GM12878 (cell line): ENCODE data around the gene UBA6. TPM values are rescaled to one million over a fixed set of nuclear protein-coding genes. Genes with fewer than 3 reads are reported as not detected.

Experiments used
- ATF7 ChIP-seq: fragments of 450-650 bp; IDR thresholded peaks from 2 replicates; pipeline ENCODE4 v1.6.1; 2016; ENCODE audit warnings: low read depth, mild to moderate bottlenecking
- BACH1 ChIP-seq: fragments of 450-650 bp; IDR thresholded peaks from 2 replicates; pipeline ENCODE4 v1.6.1; 2017; ENCODE audit warnings: mild to moderate bottlenecking, borderline replicate concordance
- BHLHE40 ChIP-seq, 2 experiments: fragments of 450-650 bp in 1 of 2; IDR thresholded peaks; 2 replicates each; pipeline ENCODE4 v1.6.1; 2011 to 2017; ENCODE audit warnings: low read depth in 2 of 2, borderline replicate concordance in 1 of 2, improper control_type of control experiment in 1 of 2, low read length in 1 of 2, mild to moderate bottlenecking in 1 of 2
- BMI1 ChIP-seq: fragments of 450-650 bp; IDR thresholded peaks from 2 replicates; pipeline ENCODE4 v1.6.1; 2016; ENCODE audit warnings: mild to moderate bottlenecking, moderate library complexity, borderline replicate concordance
- CBFB ChIP-seq: IDR thresholded peaks from 2 replicates; pipeline ENCODE4 v1.6.1; 2016; ENCODE audit warnings: antibody characterized with exemption, low read depth
- CBX5 ChIP-seq: sonication (generic); IDR thresholded peaks from 2 replicates; pipeline ENCODE4 v1.6.1; 2016; ENCODE audit warnings: low read depth, moderate library complexity, mild to moderate bottlenecking, inconsistent platforms
- ESRRA ChIP-seq: IDR thresholded peaks from 2 replicates; pipeline ENCODE4 v1.6.1; 2012; ENCODE audit warnings: mild to moderate bottlenecking, low read length, improper control_type of control experiment
- HDAC2 ChIP-seq: fragments of 200-600 bp; sonication (generic); IDR thresholded peaks from 2 replicates; pipeline ENCODE4 v1.6.1; 2017
- MYC ChIP-seq: IDR thresholded peaks from 2 replicates; pipeline ENCODE4 v1.6.1; 2011; ENCODE audit warnings: mild to moderate bottlenecking, low read length, moderate library complexity, inconsistent platforms; ENCODE audit not compliant: insufficient read depth, insufficient replicate concordance, insufficient read length, severe bottlenecking
- RBBP5 ChIP-seq: fragments of 200-600 bp; sonication (generic); conservative IDR thresholded peaks from 2 replicates; pipeline ENCODE4 v1.6.1; 2016
- RFX5 ChIP-seq: IDR thresholded peaks from 2 replicates; pipeline ENCODE4 v1.6.1; 2011; ENCODE audit warnings: low read depth, low read length, improper control_type of control experiment
- SRF ChIP-seq, 2 experiments: IDR thresholded peaks; 2 replicates each; pipeline ENCODE4 v1.6.1; 2011; ENCODE audit warnings: low read depth in 2 of 2, low read length in 2 of 2, mild to moderate bottlenecking in 1 of 2, moderate library complexity in 1 of 2
- ZNF24 ChIP-seq: fragments of 450-650 bp; IDR thresholded peaks from 2 replicates; pipeline ENCODE4 v1.6.1; 2017; ENCODE audit warnings: antibody characterized with exemption, mild to moderate bottlenecking
- polyA plus RNA-seq, 11 experiments: library from polyadenylated mRNA; depleted of rRNA in 4 of 11; unstranded in 6 of 11; stranded (reverse) in 5 of 11; fragments of >200 nt; fragmentation: Nextera tagmentation in 4 of 11; fragmentation: Illumina TruSeq in 1 of 11; extraction: Ambion mirVana in 4 of 11; extraction: Trizol in 1 of 11; gene quantifications; 1 replicate in 1 of 11; 2 replicates in 10 of 11; pipeline versions ENCODE4 v1.2.1 to v1.2.3, GENCODE V29; 2011 to 2016; ENCODE audit warnings: inconsistent platforms in 2 of 11, missing spikeins in 2 of 11, low read depth in 1 of 11
- total RNA-seq, 4 experiments: library from RNA; depleted of rRNA in 3 of 4; stranded (reverse); fragments of >200 nt in 3 of 4; fragmentation: Illumina TruSeq in 1 of 4; extraction: Trizol in 1 of 4; gene quantifications; 2 replicates each; pipeline versions ENCODE4 v1.2.1 to v1.2.3, GENCODE V29; 2013 to 2021
- TF ChIP-seq, protein P1 (sequence below): IDR thresholded peaks from 2 replicates; pipeline ENCODE4 v1.6.1; 2012; ENCODE audit warnings: low read depth, low read length, improper control_type of control experiment
- TF ChIP-seq, protein P2 (sequence below): IDR thresholded peaks from 2 replicates; pipeline ENCODE4 v1.6.1; 2012; ENCODE audit warnings: mild to moderate bottlenecking, low read depth, low read length
- TF ChIP-seq, protein P3 (sequence below): fragments of 450-650 bp; IDR thresholded peaks from 2 replicates; pipeline ENCODE4 v1.6.1; 2016; ENCODE audit warnings: mild to moderate bottlenecking
- TF ChIP-seq, protein P4 (sequence below): IDR thresholded peaks from 2 replicates; pipeline ENCODE4 v1.6.1; 2011; ENCODE audit warnings: low read depth, low read length, improper control_type of control experiment, borderline replicate concordance
- TF ChIP-seq, protein P5 (sequence below): IDR thresholded peaks from 2 replicates; pipeline ENCODE4 v1.6.1; 2011; ENCODE audit warnings: borderline replicate concordance, low read depth, mild to moderate bottlenecking, moderate library complexity, low read length; ENCODE audit not compliant: insufficient read depth, poor library complexity, severe bottlenecking
- TF ChIP-seq, protein P6 (sequence below): fragments of 450-650 bp; IDR thresholded peaks from 2 replicates; pipeline ENCODE4 v1.6.1; 2016; ENCODE audit warnings: mild to moderate bottlenecking

UBA6 gene
- total and polyA plus RNA-seq, 10 of the 15 experiments (the other 5 are each of a cell fraction or from before 2014, with no cell fraction given): 7.9 to 70.6 (median 34.7) TPM

DNA sequence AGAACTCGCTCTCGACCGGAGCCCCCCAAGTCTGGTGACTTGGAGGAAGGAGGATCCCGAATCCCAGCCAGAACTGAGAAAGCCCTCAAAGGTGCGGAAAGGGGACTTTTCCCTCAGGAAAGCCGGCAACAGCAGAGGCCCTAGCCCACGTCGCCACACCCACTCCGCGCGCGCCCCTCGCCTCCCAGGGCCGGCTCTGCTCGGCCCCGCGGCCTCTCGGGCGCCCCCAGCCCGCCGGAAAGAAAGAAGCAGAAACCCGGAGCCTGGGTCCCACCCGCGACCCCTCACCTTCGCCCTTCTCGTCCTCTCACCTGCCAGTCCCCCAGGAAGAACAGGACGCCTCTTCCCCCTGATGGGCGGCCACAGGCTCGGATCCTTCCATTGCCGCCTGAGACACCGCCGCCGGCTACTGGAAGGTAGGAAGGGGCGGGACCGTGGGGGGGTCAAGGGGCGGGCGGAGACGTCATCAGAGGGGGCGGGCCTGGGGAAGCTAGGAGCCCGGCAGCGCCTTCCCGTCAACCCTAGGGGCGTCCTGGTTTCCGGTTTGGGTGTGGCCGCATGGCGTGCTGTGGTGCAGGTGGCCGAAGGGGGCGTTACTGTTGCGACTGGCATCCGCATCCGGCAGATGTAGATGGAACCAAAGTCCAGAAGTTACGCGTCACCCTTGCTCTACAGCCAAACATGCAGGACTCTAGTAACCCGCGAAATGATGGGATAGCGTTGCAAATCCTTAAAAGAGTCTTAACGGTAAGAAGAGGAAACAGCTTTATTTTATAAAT lies at the start of gene UBA6 (continued):
- TF ChIP-seq MYC (peak; percentile 25), ZNF24 (no peak), CBFB (peak; percentile 61; the same call in 1 of the 2 replicates), ATF7 (peak; percentile 66), ESRRA (no peak), BHLHE40 (IDR thresholded peaks at IDR 0.05; ENCODE audit: borderline replicate concordance in 1 of 2, low read depth in 2 of 2, low read length in 1 of 2) (peak; percentile 68 to 70; a peak in 1 of 4 replicates), RFX5 (0 out of 2 replicates have a peak, but pooled peaks have one; percentile 33), SRF (IDR thresholded peaks at IDR 0.05; ENCODE audit: low read depth in 2 of 2, low read length in 2 of 2) (peak in 1 of 2 experiments; percentile 24; a peak in 1 of 4 replicates), HDAC2 (no peak), BMI1 (no peak), CBX5 (0 out of 2 replicates have a peak, but pooled peaks have one; percentile 50), BACH1 (no peak; the same call in 1 of the 2 replicates), RBBP5 (no peak)
- TF ChIP-seq, protein P1, sequence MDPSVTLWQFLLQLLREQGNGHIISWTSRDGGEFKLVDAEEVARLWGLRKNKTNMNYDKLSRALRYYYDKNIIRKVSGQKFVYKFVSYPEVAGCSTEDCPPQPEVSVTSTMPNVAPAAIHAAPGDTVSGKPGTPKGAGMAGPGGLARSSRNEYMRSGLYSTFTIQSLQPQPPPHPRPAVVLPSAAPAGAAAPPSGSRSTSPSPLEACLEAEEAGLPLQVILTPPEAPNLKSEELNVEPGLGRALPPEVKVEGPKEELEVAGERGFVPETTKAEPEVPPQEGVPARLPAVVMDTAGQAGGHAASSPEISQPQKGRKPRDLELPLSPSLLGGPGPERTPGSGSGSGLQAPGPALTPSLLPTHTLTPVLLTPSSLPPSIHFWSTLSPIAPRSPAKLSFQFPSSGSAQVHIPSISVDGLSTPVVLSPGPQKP: peak; percentile 72; the same call in 1 of the 2 replicates
- TF ChIP-seq, protein P2, sequence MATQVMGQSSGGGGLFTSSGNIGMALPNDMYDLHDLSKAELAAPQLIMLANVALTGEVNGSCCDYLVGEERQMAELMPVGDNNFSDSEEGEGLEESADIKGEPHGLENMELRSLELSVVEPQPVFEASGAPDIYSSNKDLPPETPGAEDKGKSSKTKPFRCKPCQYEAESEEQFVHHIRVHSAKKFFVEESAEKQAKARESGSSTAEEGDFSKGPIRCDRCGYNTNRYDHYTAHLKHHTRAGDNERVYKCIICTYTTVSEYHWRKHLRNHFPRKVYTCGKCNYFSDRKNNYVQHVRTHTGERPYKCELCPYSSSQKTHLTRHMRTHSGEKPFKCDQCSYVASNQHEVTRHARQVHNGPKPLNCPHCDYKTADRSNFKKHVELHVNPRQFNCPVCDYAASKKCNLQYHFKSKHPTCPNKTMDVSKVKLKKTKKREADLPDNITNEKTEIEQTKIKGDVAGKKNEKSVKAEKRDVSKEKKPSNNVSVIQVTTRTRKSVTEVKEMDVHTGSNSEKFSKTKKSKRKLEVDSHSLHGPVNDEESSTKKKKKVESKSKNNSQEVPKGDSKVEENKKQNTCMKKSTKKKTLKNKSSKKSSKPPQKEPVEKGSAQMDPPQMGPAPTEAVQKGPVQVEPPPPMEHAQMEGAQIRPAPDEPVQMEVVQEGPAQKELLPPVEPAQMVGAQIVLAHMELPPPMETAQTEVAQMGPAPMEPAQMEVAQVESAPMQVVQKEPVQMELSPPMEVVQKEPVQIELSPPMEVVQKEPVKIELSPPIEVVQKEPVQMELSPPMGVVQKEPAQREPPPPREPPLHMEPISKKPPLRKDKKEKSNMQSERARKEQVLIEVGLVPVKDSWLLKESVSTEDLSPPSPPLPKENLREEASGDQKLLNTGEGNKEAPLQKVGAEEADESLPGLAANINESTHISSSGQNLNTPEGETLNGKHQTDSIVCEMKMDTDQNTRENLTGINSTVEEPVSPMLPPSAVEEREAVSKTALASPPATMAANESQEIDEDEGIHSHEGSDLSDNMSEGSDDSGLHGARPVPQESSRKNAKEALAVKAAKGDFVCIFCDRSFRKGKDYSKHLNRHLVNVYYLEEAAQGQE: no peak
- TF ChIP-seq, protein P3, sequence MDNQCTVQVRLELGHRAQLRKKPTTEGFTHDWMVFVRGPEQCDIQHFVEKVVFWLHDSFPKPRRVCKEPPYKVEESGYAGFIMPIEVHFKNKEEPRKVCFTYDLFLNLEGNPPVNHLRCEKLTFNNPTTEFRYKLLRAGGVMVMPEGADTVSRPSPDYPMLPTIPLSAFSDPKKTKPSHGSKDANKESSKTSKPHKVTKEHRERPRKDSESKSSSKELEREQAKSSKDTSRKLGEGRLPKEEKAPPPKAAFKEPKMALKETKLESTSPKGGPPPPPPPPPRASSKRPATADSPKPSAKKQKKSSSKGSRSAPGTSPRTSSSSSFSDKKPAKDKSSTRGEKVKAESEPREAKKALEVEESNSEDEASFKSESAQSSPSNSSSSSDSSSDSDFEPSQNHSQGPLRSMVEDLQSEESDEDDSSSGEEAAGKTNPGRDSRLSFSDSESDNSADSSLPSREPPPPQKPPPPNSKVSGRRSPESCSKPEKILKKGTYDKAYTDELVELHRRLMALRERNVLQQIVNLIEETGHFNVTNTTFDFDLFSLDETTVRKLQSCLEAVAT: peak; percentile 73
- TF ChIP-seq, protein P4, sequence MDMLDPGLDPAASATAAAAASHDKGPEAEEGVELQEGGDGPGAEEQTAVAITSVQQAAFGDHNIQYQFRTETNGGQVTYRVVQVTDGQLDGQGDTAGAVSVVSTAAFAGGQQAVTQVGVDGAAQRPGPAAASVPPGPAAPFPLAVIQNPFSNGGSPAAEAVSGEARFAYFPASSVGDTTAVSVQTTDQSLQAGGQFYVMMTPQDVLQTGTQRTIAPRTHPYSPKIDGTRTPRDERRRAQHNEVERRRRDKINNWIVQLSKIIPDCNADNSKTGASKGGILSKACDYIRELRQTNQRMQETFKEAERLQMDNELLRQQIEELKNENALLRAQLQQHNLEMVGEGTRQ: no peak
- TF ChIP-seq, protein P5, sequence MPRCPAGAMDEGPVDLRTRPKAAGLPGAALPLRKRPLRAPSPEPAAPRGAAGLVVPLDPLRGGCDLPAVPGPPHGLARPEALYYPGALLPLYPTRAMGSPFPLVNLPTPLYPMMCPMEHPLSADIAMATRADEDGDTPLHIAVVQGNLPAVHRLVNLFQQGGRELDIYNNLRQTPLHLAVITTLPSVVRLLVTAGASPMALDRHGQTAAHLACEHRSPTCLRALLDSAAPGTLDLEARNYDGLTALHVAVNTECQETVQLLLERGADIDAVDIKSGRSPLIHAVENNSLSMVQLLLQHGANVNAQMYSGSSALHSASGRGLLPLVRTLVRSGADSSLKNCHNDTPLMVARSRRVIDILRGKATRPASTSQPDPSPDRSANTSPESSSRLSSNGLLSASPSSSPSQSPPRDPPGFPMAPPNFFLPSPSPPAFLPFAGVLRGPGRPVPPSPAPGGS: no peak
- TF ChIP-seq, protein P6, sequence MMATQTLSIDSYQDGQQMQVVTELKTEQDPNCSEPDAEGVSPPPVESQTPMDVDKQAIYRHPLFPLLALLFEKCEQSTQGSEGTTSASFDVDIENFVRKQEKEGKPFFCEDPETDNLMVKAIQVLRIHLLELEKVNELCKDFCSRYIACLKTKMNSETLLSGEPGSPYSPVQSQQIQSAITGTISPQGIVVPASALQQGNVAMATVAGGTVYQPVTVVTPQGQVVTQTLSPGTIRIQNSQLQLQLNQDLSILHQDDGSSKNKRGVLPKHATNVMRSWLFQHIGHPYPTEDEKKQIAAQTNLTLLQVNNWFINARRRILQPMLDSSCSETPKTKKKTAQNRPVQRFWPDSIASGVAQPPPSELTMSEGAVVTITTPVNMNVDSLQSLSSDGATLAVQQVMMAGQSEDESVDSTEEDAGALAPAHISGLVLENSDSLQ: 0 out of 2 replicates have a peak, but pooled peaks have one; percentile 38
